ENCODE measurements around the gene KRTAP10-5. TPM values are rescaled to one million over a fixed set of nuclear protein-coding genes. Genes with fewer than 3 reads are reported as not detected.
A peak's percentile ranks its signal among the peaks of the same experiment; 100 is the strongest.

The KRTAP10-5 gene
- total RNA-seq, 2 donors from 2014 or later, result not detected

DNA sequence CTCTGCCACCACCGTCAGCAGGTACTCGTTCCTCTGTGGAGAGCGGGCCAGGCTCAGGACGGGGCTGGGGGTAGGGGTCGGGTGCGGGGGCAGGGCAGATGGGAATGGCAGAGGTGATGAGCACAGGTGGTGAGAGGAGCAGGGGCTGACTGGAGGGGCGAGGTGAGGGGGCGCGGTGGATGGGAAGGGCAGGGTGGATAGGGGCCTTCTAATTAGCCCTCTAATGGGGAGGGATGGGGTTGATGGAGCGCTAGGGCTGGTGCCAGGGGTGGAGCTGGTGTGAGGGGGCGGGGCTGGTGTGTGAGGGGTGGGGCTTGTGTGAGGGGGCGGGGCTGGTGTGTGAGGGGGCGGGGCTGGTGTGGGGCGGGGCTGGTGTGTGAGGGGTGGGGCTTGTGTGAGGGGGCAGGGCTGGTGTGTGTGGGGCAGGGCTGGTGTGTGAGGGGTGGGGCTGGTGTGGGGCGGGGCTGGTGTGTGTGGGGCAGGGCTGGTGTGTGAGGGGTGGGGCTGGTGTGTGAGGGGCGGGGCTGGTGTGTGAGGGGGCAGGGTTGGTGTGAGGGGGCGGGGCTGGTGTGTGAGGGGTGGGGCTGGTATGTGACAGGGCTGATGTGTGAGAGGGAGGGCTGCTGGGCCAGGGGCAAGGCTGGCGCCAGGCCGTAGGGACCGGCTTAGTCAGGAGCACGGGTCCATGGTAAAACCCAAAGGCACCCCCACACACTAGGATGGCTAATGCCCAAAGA lies 46.3 kb downstream of the KRTAP10-5 start:
- ATAC-seq (peak; percentile 22 to 39), DNase-seq (ENCODE audit: low spot score in 2 of 2) (no peak)
- Mint-ChIP-seq H3K9me3 (no peaks in the 10 kb centered on the region), H3K27ac (no peak overlapping the region), H3K36me3 (no peaks in the 10 kb centered on the region)

DNA sequence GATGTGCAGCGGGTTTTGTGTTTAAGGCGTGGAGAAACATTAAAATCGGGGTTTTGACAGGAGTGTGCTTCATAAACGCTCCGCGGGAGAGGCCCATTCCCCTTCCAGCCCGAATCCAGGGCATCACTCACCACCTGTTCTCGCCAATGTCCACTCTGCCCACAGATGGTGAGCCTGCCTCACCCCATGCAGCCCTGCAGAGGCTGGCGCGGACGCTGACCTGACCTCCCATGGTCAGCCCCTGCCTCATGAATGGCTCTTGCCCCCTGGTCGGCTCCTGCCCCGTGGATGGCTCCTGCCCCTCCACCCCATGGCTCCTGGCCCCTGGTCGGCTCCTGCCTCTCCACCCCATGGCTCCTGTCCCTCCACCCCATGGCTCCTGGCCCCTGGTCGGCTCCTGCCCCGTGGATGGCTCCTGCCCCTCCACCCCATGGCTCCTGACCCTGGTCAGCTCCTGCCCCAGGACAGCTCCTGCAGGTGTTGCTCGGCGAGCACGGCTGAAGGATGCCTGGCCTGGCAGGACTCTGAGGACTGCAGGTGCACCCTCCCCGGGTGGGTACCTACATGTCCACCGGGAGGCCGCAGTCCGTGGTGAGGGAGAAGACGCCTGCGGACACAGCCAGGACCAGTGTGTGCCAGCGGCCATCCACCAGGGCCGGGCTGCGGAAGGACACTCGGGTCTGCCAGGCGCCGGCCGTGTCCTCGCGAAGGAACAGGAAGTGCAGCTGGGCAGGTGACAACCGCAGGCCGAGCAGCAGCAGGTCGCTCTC lies 47.1 kb downstream of the KRTAP10-5 start:
- Mint-ChIP-seq H3K9me3 (no peaks in the 10 kb centered on the region), H3K27ac (no peak overlapping the region), H3K36me3 (no peaks in the 10 kb centered on the region)
- ATAC-seq, result no peak
- DNase-seq (ENCODE audit: low spot score in 2 of 2), result peak in 1 of 2 donors; percentile 50

DNA sequence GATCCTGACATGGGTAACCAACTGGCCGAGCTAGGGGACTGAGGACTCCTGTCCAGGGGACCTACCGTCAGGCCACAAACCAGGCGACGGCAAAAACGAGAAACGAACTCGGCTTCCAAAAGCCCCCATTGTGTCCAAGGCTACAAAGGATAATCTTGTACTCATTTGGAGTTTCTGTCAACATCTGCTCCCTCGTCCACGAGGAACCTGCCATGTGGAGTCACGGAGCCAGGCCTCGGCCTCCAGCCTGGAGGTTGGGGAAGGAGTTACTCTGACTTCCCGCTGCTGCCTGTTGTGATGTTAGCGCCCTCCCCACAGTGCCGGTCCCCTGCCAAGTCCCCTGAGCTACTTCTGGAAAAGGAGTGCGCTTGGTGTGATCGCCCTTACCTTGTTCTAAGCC lies 47.7 kb downstream of the KRTAP10-5 start:
- no peak for ATAC-seq

DNA sequence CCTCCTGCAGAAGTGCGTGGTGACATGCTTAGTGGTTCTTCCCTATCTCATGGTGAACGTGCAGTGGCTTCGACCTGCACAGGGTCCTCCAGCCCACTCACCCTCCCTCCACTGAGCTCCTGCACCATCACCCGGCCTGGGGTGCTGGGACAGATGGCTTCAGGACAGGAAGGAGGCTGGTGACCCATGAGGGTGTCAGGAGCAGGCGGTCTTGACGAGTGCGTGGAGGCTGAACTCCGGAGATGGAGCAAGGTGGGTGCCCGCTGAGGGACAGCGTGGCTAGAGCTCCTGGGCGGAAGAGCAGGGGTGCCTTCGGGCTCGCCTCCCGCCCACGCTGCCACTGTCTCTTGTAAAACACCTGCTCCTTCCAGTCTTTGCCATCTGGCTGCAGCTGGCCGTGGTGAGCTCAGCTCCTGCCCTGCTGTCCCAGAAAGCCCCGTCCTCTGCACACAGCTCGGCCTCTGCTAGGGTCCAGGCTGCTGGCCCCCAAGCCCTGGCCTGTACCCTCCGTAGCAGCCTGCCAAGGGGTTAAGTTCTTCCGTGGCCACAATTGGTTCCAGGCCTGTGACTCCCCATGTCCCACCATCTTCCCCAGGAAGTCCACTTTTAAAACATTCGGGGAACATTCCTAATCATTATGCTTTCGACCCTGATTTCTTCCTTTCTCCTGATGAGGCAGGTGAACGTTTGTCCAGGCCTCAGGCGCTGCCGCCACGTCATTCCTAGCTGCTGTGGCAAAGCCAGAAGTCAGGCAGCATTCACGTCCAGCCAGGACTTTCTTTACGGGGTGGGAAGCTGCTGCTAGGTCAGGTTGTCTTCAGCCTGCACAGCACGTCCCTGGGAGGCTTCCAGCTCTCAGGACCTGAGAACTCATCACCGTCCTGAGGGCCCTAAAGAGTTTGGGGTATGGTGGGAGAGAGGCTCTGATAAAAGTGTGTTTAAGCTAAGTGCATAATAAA lies 48.5 kb downstream of the KRTAP10-5 start:
- ATAC-seq, result no peak
- peak in 1 of 2 donors; percentile 49 for DNase-seq (ENCODE audit: low spot score in 2 of 2)
- Mint-ChIP-seq H3K36me3 (no peaks in the 10 kb centered on the region), H3K9me3 (no peaks in the 10 kb centered on the region), H3K27ac (no peak overlapping the region)

More for the DNA sequence above, 47.7 kb downstream of the KRTAP10-5 start:
- H3K27ac Mint-ChIP-seq, result no peak overlapping the region
- DNase-seq (ENCODE audit: low spot score in 2 of 2), result peak in 1 of 2 donors; percentile 40
- no peaks in the 10 kb centered on the region for H3K36me3 Mint-ChIP-seq
- H3K9me3 Mint-ChIP-seq, result no peaks in the 10 kb centered on the region

DNA sequence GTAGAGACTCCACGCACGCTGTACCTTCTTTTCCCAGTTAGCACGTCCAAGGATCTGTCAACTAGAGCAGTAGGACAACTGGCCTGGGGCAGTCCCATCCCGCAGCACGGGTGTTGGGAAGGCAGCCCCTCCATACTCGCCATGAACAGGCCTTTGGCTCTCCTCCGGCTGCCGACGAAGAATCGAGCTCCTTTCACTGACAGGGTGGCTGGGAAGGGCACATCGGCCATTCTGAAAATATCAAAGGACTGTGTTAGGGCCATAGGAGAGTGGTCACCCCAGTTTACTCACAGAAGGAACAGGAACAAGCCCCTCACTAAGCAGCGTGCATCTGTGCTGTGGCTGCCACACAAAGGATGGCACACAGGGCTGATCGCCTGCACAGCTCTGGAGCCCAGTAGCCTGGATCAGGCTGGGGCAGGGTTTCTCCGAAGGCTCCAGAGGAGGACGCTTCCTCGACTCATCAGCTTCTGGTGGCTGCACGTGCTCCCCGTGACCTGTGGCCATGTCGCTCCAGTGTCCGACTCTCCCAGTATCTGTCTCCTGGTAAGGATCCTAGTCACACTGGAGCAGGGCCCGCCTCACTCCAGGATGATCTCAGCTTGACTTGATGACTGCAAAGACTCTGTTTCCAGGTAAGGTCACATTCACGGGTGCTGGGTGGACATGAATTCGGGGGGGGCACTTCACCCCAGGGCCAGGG lies 49.4 kb downstream of the KRTAP10-5 start:
- Mint-ChIP-seq H3K36me3 (no peaks in the 10 kb centered on the region), H3K27ac (no peak overlapping the region), H3K9me3 (no peaks in the 10 kb centered on the region)
- peak in 1 of 2 donors; percentile 43 for DNase-seq (ENCODE audit: low spot score in 2 of 2)
- no peak for ATAC-seq

DNA sequence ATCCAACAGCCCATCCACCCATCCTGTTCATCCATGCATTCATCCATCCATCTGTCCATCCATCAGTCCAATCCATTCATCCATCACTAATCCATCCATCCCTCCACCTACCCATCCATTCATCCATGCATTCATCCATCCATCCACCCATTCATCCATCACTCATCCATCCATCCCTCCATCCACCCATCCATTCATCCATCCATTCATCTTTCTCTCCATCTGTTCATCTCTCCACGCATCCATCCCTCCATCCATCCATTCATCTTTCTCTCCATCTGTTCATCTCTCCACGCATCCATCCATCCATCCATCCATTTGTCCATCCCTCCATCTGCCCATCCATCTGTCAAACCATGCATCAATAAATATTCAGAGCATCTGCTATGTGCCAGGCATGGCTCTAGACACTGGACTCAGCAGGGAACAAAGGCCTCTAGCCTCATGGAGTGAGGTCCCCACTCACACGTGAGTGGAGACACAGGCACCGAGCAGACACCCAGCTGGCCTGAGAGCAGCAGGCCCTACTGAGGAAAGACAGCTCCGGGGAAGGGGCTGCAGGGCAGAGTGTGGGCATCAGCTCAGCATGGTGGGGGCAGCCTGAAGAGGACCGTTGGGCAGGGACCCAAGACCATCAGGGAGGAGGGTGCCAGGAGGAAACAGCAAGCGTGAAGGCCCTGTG lies 50.0 kb downstream of the KRTAP10-5 start:
- peak in 1 of 2 donors; percentile 30 for DNase-seq (ENCODE audit: low spot score in 2 of 2)
- ATAC-seq, result no peak
- H3K9me3 Mint-ChIP-seq, result no peaks in the 10 kb centered on the region
- peak overlapping the region; percentile 1 to 3 for H3K27ac Mint-ChIP-seq
- no peaks in the 10 kb centered on the region for H3K36me3 Mint-ChIP-seq

DNA sequence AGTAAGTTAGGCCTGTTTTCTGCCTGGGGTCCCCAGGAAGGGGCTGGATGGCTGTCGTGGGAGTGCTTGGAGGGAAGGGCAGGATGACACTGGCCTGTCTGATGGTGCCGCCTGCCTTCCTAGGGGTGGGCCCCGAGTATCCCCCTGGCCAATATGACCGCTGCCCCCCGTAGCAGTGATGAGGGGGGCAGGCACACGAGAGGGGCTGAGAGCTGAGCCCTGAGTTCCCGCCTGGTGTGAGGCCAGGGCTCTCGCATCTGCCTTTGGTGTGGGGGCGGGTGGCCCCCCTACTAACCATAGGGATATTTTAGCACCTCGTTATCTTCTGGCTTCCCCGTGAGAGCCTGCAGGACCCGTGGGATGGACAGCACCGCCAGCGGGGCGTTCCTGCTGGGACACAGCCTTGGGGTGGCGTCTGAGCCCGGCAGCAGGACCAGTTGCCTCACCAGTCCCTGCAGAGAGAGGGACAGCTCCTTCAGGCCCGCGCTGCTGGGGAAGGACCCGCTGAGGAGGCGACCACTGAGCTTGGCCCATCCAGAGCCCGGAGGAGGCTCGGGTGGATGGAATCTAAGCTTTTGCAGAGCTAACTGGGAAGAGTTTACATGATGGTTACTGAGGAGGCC lies 50.8 kb downstream of the KRTAP10-5 start:
- Mint-ChIP-seq H3K9me3 (no peaks in the 10 kb centered on the region), H3K27ac (no peak overlapping the region), H3K36me3 (no peaks in the 10 kb centered on the region)
- peak in 1 of 2 donors; percentile 44 for DNase-seq (ENCODE audit: low spot score in 2 of 2)
- no peak for ATAC-seq

Other genes with a start within 250 kb of the KRTAP10-5 start
- gene CFAP410, start 241.2 kb downstream of the KRTAP10-5 start, total RNA-seq, result 10 to 100 TPM; 16.5 to 17.3 TPM
- 10 to 100 TPM in 1 of 2 donors, 1 to 10 TPM in 1; 8.5 to 16.3 TPM for gene TRPM2, start 227.0 kb downstream of the KRTAP10-5 start, total RNA-seq
- gene LRRC3, start 125.1 kb downstream of the KRTAP10-5 start, total RNA-seq, result 1 to 10 TPM; 4.8 to 5.6 TPM
- gene KRTAP10-1, start 40.4 kb downstream of the KRTAP10-5 start, total RNA-seq, result not detected
- gene KRTAP10-2, start 29.1 kb downstream of the KRTAP10-5 start, total RNA-seq, result not detected
- gene KRTAP10-3, start 21.8 kb downstream of the KRTAP10-5 start, total RNA-seq, result not detected
- not detected for gene KRTAP10-4, start 6.9 kb downstream of the KRTAP10-5 start, total RNA-seq
- not detected for gene KRTAP10-6, start 11.9 kb upstream of the KRTAP10-5 start, total RNA-seq
- not detected for gene KRTAP10-7, start 20.0 kb upstream of the KRTAP10-5 start, total RNA-seq
- gene KRTAP10-8, start 31.5 kb upstream of the KRTAP10-5 start, total RNA-seq, result not detected
- gene KRTAP10-9, start 46.5 kb upstream of the KRTAP10-5 start, total RNA-seq, result not detected
- gene KRTAP10-10, start 56.8 kb upstream of the KRTAP10-5 start, total RNA-seq, result not detected
- gene KRTAP10-11, start 65.8 kb upstream of the KRTAP10-5 start, total RNA-seq, result not detected
- gene KRTAP12-4, start 74.1 kb upstream of the KRTAP10-5 start, total RNA-seq, result not detected
- not detected for gene KRTAP12-3, start 77.3 kb upstream of the KRTAP10-5 start, total RNA-seq
- not detected for gene KRTAP12-2, start 86.3 kb upstream of the KRTAP10-5 start, total RNA-seq
- not detected for gene KRTAP12-1, start 101.6 kb upstream of the KRTAP10-5 start, total RNA-seq
- not detected for gene KRTAP10-12, start 116.6 kb upstream of the KRTAP10-5 start, total RNA-seq
- gene TSPEAR, start 131.0 kb upstream of the KRTAP10-5 start, total RNA-seq, result not detected
- gene UBE2G2, start 221.2 kb upstream of the KRTAP10-5 start, total RNA-seq, result 100 to 1,000 TPM; 114 to 126 TPM
- 10 to 100 TPM; 72.8 to 81.2 TPM for gene SUMO3, start 237.5 kb upstream of the KRTAP10-5 start, total RNA-seq